Tibial nerve (tissue), 3 donors: ENCODE results near the gene ATP1A2.

ENCODE experiments used
- POLR2A ChIP-seq, 2 donors: fragments of 450-650 bp; IDR thresholded peaks; one replicate each; pipeline ENCODE4 v1.6.1; 2017; ENCODE audit warnings: antibody characterized with exemption in 2 of 2, mild to moderate bottlenecking in 2 of 2, moderate library complexity in 2 of 2
- TF ChIP-seq, protein P1 (sequence below), 5 experiments: fragments of 200-600 bp in 3 of 5; fragments of 450-650 bp in 2 of 5; sonication (generic) in 3 of 5; IDR thresholded peaks; one replicate each; pipeline ENCODE4 v1.5.1; 2016 to 2019; ENCODE audit warnings: antibody characterized with exemption in 5 of 5, mild to moderate bottlenecking in 3 of 5, moderate library complexity in 2 of 5

DNA sequence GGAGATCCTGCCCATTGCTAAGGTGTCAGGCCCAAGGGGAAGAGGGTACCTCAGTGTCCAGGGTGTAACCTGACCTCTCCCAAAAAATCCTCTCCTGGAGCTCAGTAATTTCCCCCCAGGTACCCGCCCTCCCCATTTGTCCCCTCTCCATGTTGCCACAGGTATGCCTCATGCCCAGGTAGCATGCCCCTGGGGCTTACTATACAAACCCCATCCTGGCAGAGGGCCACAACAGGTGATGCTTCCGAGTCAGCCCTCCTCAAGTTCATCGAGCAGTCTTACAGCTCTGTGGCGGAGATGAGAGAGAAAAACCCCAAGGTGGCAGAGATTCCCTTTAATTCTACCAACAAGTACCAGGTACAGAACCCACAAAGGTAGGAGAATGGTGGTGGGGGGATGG, 51.5 kb downstream of the ATP1A2 start:
- TF ChIP-seq, protein P1, sequence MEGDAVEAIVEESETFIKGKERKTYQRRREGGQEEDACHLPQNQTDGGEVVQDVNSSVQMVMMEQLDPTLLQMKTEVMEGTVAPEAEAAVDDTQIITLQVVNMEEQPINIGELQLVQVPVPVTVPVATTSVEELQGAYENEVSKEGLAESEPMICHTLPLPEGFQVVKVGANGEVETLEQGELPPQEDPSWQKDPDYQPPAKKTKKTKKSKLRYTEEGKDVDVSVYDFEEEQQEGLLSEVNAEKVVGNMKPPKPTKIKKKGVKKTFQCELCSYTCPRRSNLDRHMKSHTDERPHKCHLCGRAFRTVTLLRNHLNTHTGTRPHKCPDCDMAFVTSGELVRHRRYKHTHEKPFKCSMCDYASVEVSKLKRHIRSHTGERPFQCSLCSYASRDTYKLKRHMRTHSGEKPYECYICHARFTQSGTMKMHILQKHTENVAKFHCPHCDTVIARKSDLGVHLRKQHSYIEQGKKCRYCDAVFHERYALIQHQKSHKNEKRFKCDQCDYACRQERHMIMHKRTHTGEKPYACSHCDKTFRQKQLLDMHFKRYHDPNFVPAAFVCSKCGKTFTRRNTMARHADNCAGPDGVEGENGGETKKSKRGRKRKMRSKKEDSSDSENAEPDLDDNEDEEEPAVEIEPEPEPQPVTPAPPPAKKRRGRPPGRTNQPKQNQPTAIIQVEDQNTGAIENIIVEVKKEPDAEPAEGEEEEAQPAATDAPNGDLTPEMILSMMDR (IDR thresholded peaks at IDR 0.05) = no peak
- TF ChIP-seq POLR2A (IDR thresholded peaks at IDR 0.05) = no peak
